HepG2 (cell line): ENCODE results near the gene IQCK. TPM values are rescaled to one million over a fixed set of nuclear protein-coding genes. Genes with fewer than 3 reads are reported as not detected.

Source experiments
- EZH2 ChIP-seq: conservative IDR thresholded peaks from 2 replicates; pipeline ENCODE4 v1.6.1; 2012; ENCODE audit warnings: mild to moderate bottlenecking, low read depth, low read length, moderate library complexity
- FOXM1 ChIP-seq: sonication (generic); formaldehyde crosslinking; IDR thresholded peaks from 2 replicates; pipeline ENCODE4 v1.5.0; 2020; ENCODE audit warnings: missing genetic modification reagents
- HES4 ChIP-seq: sonication (generic); formaldehyde crosslinking; IDR thresholded peaks from 2 replicates; pipeline ENCODE4 v1.9.0; 2021; ENCODE audit warnings: mild to moderate bottlenecking, missing genetic modification reagents, borderline replicate concordance
- MIER2 ChIP-seq: IDR thresholded peaks from 2 replicates; pipeline ENCODE4 v1.6.1; 2016; ENCODE audit warnings: missing biosample characterization, missing genetic modification reagents
- MNT ChIP-seq: fragments of 450-650 bp; IDR thresholded peaks from 2 replicates; pipeline ENCODE4 v1.6.1; 2016
- PRDM4 ChIP-seq: sonication (generic); formaldehyde crosslinking; IDR thresholded peaks from 2 replicates; pipeline ENCODE4 v1.9.0; 2021; ENCODE audit warnings: missing genetic modification reagents, borderline replicate concordance
- SALL1 ChIP-seq: sonication (generic); formaldehyde crosslinking; IDR thresholded peaks from 2 replicates; pipeline ENCODE4 v1.8.0; 2022; ENCODE audit warnings: mild to moderate bottlenecking, missing genetic modification reagents
- SP4 ChIP-seq: sonication (generic); formaldehyde crosslinking; IDR thresholded peaks from 2 replicates; pipeline ENCODE4 v1.8.1; 2023; ENCODE audit warnings: mild to moderate bottlenecking, missing genetic modification reagents
- STAG1 ChIP-seq: sonication (generic); formaldehyde crosslinking; IDR thresholded peaks from 2 replicates; pipeline ENCODE4 v1.4.0; 2020; ENCODE audit warnings: missing genetic modification reagents
- ZBTB4 ChIP-seq: sonication (generic); formaldehyde crosslinking; IDR thresholded peaks from 2 replicates; pipeline ENCODE4 v1.4.0; 2020; ENCODE audit warnings: missing genetic modification reagents, mild to moderate bottlenecking, borderline replicate concordance
- ZFP36L1 ChIP-seq: sonication (generic); formaldehyde crosslinking; IDR thresholded peaks from 2 replicates; pipeline ENCODE4 v1.8.0; 2022; ENCODE audit warnings: mild to moderate bottlenecking, missing genetic modification reagents, moderate library complexity
- ZNF414 ChIP-seq: sonication (generic); formaldehyde crosslinking; IDR thresholded peaks from 2 replicates; pipeline ENCODE4 v1.5.0; 2020; ENCODE audit warnings: missing genetic modification reagents
- ZNF451 ChIP-seq: sonication (generic); formaldehyde crosslinking; IDR thresholded peaks from 2 replicates; pipeline ENCODE4 v1.5.0; 2020; ENCODE audit warnings: mild to moderate bottlenecking, missing genetic modification reagents
- ZNF460 ChIP-seq: sonication (generic); formaldehyde crosslinking; IDR thresholded peaks from 2 replicates; pipeline ENCODE4 v1.5.1; 2020; ENCODE audit warnings: missing genetic modification reagents, mild to moderate bottlenecking, borderline replicate concordance
- ZNF703 ChIP-seq: sonication (generic); formaldehyde crosslinking; IDR thresholded peaks from 2 replicates; pipeline ENCODE4 v1.5.1; 2020; ENCODE audit warnings: missing genetic modification reagents, mild to moderate bottlenecking, moderate library complexity, borderline replicate concordance
- ZNF768 ChIP-seq: sonication (generic); formaldehyde crosslinking; IDR thresholded peaks from 2 replicates; pipeline ENCODE4 v1.4.0; 2020; ENCODE audit warnings: missing genetic modification reagents
- ZNF839 ChIP-seq: sonication (generic); formaldehyde crosslinking; IDR thresholded peaks from 2 replicates; pipeline ENCODE4 v1.4.0; 2020; ENCODE audit warnings: missing genetic modification reagents, mild to moderate bottlenecking, borderline replicate concordance
- polyA plus RNA-seq, 8 experiments: library from polyadenylated mRNA; depleted of rRNA in 3 of 8; stranded (reverse) in 7 of 8; unstranded in 1 of 8; fragments of >200 nt; fragmentation: Illumina TruSeq in 4 of 8; extraction: Trizol in 4 of 8; gene quantifications; 2 replicates each; pipeline versions ENCODE4 v1.2.1 to v1.2.3, GENCODE V29; 2011 to 2016; ENCODE audit warnings: low read depth in 4 of 8, missing spikeins in 1 of 8, mixed read lengths in 1 of 8; ENCODE audit not compliant: insufficient read depth in 1 of 8
- total RNA-seq, 5 experiments: library from RNA; depleted of rRNA; stranded (reverse); fragments of >200 nt; fragmentation: Illumina TruSeq; extraction: Trizol; gene quantifications; 2 replicates each; pipeline ENCODE4 v1.2.3, GENCODE V29; 2016; ENCODE audit warnings: low read depth in 1 of 5
- TF ChIP-seq, protein P1 (sequence below): sonication (generic); formaldehyde crosslinking; IDR thresholded peaks from 2 replicates; pipeline ENCODE4 v1.5.1; 2020; ENCODE audit warnings: missing genetic modification reagents, mild to moderate bottlenecking, borderline replicate concordance

IQCK gene
- total and polyA plus RNA-seq, 2 of the 13 experiments (the other 11 are each of a cell fraction or from before 2014, with no cell fraction given), result 5.1 to 7.3 TPM

GRCh38 chr16:19907161-19907992 is 189.3 kb downstream of the IQCK start (continued):
- no peak for TF ChIP-seq ZBTB4 (CRISPR knock-in tag)
- TF ChIP-seq ZNF768 (CRISPR knock-in tag), result peak; percentile 96
- TF ChIP-seq PRDM4, result no peak
- no peak for TF ChIP-seq MNT
- no peak for TF ChIP-seq ZNF703
- no peak for TF ChIP-seq FOXM1 (CRISPR knock-in tag)
- TF ChIP-seq, protein P1, sequence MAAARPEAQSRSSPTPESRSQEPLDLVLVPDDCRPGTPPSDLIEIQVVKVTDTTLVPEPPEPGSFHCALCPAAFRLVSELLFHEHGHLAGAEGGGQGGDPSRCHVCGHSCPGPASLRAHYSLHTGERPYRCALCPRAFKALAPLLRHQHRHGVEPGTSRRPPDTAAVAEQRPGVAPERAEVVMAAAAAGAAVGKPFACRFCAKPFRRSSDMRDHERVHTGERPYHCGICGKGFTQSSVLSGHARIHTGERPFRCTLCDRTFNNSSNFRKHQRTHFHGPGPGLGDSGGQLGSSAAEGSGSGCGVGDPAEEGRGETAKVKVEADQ, result no peak
- TF ChIP-seq ZNF460 (CRISPR knock-in tag), result no peak
- TF ChIP-seq ZNF451 (CRISPR knock-in tag), result no peak
- TF ChIP-seq EZH2, result no peak
- no peak for TF ChIP-seq ZNF839 (CRISPR knock-in tag)
- peak; percentile 50; the same call in 1 of the 2 replicates for TF ChIP-seq MIER2 (CRISPR knock-in tag)
- no peak for TF ChIP-seq ZNF414 (CRISPR knock-in tag)
- TF ChIP-seq STAG1 (CRISPR knock-in tag), result peak; percentile 99
- TF ChIP-seq ZFP36L1, result no peak
- TF ChIP-seq SP4 (CRISPR knock-in tag), result 0 out of 2 replicates have a peak, but pooled peaks have one; percentile 8
- peak; percentile 66 for TF ChIP-seq SALL1 (CRISPR knock-in tag)
- no peak for TF ChIP-seq HES4 (CRISPR knock-in tag)
